Osteocyte (in vitro differentiated cells): Measurements from ENCODE around the gene TPCN2. TPM values are rescaled to one million over a fixed set of nuclear protein-coding genes. Genes with fewer than 3 reads are reported as not detected.

Experiments
- DNase-seq: peaks from one replicate; pipeline ENCODE4 v3.0.0; 2021; ENCODE audit warnings: mixed read lengths; ENCODE audit not compliant: unreplicated experiment; ENCODE audit errors: extremely low spot score
- H3K27ac Mint-ChIP-seq: one replicate; pipeline ENCODE4 v1.8.0; 2021; ENCODE audit warnings: mild to moderate bottlenecking, mixed read lengths; ENCODE audit not compliant: unreplicated experiment
- H3K27me3 Mint-ChIP-seq: one replicate; pipeline ENCODE4 v1.8.0; 2021; ENCODE audit warnings: mixed read lengths; ENCODE audit not compliant: unreplicated experiment
- H3K36me3 Mint-ChIP-seq: one replicate; pipeline ENCODE4 v1.8.0; 2021; ENCODE audit warnings: mixed read lengths; ENCODE audit not compliant: unreplicated experiment
- H3K4me1 Mint-ChIP-seq: one replicate; pipeline ENCODE4 v1.8.0; 2021; ENCODE audit warnings: mixed read lengths; ENCODE audit not compliant: unreplicated experiment
- H3K4me3 Mint-ChIP-seq: one replicate; pipeline ENCODE4 v1.8.0; 2021; ENCODE audit warnings: mild to moderate bottlenecking, moderate library complexity, mixed read lengths; ENCODE audit not compliant: unreplicated experiment
- H3K9me3 Mint-ChIP-seq: one replicate; pipeline ENCODE4 v1.8.0; 2021; ENCODE audit warnings: mixed read lengths; ENCODE audit not compliant: unreplicated experiment
- total RNA-seq: library from RNA; stranded (reverse); gene quantifications from 2 replicates; pipeline ENCODE4 v1.2.1, GENCODE V29; 2021
- TF ChIP-seq, protein P1 (sequence below): fragments of 200-600 bp; sonication (generic); IDR thresholded peaks from 2 replicates; pipeline ENCODE4 v1.5.0; 2021; ENCODE audit warnings: antibody characterized with exemption, mild to moderate bottlenecking, moderate library complexity

TPCN2 gene
- total RNA-seq, 1 donor from 2014 or later: 22.4 TPM

DNA sequence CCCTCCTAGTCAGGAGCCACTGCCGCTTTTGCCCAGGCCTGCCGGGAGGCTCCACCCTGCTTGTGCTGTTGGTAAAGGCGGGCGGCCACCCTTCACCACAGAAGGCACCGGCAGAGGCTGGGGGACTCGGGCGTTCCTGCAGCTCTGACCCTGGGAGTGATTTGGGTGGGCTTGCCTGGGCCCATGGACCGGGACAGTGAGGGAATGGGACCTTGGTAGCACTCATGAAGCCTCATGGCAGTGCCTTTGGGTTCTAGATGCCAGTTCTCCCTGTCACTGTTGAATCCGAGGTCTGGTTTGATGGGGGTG lies 4.4 kb downstream of the TPCN2 start:
- Mint-ChIP-seq H3K9me3 (no peaks in the 10 kb centered on the region), H3K36me3 (peaks cover 4% of the 10 kb centered on the region), H3K4me3 (no peak overlapping the region), H3K4me1 (peaks cover 29% of the 10 kb centered on the region), H3K27ac (no peak overlapping the region), H3K27me3 (no peaks in the 10 kb centered on the region)
- no peak for DNase-seq
- TF ChIP-seq, protein P1, sequence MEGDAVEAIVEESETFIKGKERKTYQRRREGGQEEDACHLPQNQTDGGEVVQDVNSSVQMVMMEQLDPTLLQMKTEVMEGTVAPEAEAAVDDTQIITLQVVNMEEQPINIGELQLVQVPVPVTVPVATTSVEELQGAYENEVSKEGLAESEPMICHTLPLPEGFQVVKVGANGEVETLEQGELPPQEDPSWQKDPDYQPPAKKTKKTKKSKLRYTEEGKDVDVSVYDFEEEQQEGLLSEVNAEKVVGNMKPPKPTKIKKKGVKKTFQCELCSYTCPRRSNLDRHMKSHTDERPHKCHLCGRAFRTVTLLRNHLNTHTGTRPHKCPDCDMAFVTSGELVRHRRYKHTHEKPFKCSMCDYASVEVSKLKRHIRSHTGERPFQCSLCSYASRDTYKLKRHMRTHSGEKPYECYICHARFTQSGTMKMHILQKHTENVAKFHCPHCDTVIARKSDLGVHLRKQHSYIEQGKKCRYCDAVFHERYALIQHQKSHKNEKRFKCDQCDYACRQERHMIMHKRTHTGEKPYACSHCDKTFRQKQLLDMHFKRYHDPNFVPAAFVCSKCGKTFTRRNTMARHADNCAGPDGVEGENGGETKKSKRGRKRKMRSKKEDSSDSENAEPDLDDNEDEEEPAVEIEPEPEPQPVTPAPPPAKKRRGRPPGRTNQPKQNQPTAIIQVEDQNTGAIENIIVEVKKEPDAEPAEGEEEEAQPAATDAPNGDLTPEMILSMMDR: no peak

DNA sequence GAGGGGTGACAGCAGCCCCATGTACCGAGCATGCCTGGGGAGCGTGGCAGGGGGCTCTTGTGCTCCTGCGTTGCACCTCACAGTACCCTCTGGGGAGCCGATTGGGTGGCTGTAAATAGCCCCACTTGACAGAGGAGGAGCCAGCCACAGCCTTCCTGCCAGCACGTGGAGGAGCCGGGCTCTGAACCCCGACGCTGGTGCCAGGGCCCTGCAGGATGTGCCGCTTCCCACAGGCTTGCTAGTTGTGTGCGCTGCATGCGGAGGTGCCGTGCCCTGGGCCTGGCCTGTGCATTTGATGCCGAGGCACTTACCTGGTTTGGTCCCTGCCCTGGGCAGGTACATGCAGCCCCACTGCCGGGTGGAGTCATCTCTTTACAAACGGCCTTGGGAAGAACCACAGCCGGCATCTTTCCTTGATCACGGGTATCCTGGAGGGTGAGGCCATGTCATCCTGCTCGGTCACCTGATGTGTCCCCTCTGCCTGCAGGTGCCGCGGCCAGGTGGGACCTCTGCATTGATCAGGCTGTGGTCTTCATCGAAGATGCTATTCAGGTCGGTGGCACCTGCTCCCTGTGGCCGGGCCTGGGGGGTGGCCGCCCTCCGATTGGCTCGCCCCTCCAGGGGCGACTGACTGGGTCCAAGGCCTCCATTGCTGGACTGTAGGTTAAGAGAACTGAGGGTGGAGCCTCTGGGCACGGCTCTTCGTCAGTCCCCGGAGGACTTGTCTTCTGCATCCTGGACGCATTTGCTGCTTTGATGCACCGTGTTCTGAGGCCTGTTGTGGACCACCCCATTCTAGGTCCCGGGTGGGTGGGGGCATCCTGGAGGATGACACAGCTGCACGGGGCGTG lies 5.0 kb downstream of the TPCN2 start:
- DNase-seq: no peak
- no peak overlapping the region for H3K4me3 Mint-ChIP-seq
- no peaks in the 10 kb centered on the region for H3K9me3 Mint-ChIP-seq
- TF ChIP-seq, protein P1: no peak
- H3K27ac Mint-ChIP-seq: no peak overlapping the region
- H3K36me3 Mint-ChIP-seq: peaks cover 4% of the 10 kb centered on the region
- H3K4me1 Mint-ChIP-seq: peaks cover 25% of the 10 kb centered on the region
- no peaks in the 10 kb centered on the region for H3K27me3 Mint-ChIP-seq

DNA sequence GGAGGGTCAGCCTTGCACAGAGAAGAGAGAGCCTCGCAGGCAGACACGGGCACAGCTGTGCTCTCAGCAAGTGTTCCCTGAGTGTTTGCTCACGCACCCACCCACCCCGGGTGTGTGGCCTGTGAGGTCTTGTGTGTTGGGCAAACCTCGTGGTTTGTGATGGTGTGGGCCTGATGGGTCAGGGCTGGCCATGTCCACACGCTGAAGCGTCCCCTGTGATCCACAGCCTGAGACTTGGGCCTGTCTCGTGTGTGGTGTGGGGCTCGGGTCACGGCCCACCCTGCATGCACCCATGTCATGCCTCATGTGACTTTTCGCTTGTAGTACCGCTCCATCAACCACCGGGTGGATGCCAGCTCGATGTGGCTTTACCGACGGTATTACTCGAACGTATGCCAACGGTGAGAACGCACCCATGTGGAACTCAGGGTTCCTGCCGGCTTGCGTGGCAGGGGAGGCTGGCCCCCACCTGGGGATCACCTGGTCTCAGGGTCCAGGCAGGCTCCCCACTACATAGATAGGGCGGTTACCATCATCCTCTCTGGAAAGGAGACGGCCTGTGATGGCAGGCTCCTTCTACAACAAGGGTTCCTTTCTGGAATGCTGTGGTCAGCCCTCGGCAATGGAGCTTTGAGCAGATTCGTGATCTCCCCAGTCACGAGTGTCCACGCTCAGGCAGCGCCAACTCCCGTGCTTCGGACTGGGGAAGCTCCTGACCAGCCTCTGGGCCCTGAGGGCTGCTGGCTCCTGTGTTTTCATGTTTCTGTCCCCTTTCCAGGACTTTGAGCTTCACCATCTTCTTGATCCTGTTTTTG lies 5.9 kb downstream of the TPCN2 start:
- TF ChIP-seq, protein P1: no peak
- no peak for DNase-seq
- peaks cover 22% of the 10 kb centered on the region for H3K4me1 Mint-ChIP-seq
- no peaks in the 10 kb centered on the region for H3K9me3 Mint-ChIP-seq
- no peaks in the 10 kb centered on the region for H3K27me3 Mint-ChIP-seq
- peaks cover 4% of the 10 kb centered on the region for H3K36me3 Mint-ChIP-seq
- no peak overlapping the region for H3K4me3 Mint-ChIP-seq
- H3K27ac Mint-ChIP-seq: no peak overlapping the region

DNA sequence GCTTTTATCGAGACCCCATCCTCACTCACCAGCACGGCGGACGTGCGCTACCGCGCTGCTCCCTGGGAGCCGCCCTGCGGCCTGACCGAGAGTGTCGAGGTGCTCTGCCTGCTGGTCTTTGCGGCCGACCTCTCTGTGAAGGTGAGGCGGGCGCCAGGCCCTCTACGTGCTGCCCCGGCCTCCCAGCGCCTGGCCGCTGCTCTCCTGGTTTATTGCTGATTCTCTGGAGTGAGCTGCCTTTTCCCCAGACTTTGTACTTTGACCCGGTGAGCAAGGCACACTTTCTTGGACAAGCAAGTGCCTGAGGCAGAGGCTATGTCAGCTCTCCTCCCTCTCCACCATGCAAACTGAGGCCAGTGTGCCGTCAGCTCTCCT lies 6.5 kb downstream of the TPCN2 start:
- Mint-ChIP-seq H3K9me3 (no peaks in the 10 kb centered on the region), H3K4me1 (peaks cover 17% of the 10 kb centered on the region), H3K4me3 (no peak overlapping the region), H3K36me3 (peaks cover 4% of the 10 kb centered on the region), H3K27me3 (no peaks in the 10 kb centered on the region), H3K27ac (no peak overlapping the region)
- DNase-seq: no peak
- TF ChIP-seq, protein P1: no peak
